ENCODE measurements around the gene SNCG. TPM values are rescaled to one million over a fixed set of nuclear protein-coding genes. Genes with fewer than 3 reads are reported as not detected.

Gene SNCG
- total and polyA plus RNA-seq, 8 donors = 3.8 to 59.6 (median 7.6) TPM; not detected in 1

GRCh38 chr10:86962136-86962980 lies 4.0 kb downstream of the SNCG start:
- Histone ChIP-seq H3K27me3 (no peaks in the 10 kb centered on the region), H3K4me3 (no peak overlapping the region), H3K9me3 (no peaks in the 10 kb centered on the region), H3K27ac (no peak overlapping the region), H3K4me1 (peaks cover 19 to 49% (median 45%) of the 10 kb centered on the region in 4 donors), H3K36me3 (no peaks in the 10 kb centered on the region)
- intact Hi-C loops (cut with DNase I; ENCODE audit: low total_unique reads) = no loop called here
- TF ChIP-seq POLR2A (IDR thresholded peaks at IDR 0.05) (no peak), CTCF (IDR thresholded peaks at IDR 0.05) (no peak), EP300 (IDR thresholded peaks at IDR 0.05) (no peak), POLR2AphosphoS5 (IDR thresholded peaks at IDR 0.05) (no peak)
- DNase-seq = peak in 1 of 2 donors; percentile 21
- WGBS, 5 donors = 77 to 93% (median 92%) methylated on average over 4 to 7 of the region's 7 CpGs

DNA sequence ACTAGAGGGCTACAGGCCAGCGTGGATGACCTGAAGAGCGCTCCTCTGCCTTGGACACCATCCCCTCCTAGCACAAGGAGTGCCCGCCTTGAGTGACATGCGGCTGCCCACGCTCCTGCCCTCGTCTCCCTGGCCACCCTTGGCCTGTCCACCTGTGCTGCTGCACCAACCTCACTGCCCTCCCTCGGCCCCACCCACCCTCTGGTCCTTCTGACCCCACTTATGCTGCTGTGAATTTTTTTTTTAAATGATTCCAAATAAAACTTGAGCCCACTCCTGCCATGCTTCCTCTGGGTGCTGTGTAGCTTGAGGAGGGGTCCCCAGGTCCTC lies 4.5 kb downstream of the SNCG start:
- WGBS, 5 donors = 85 to 95% (median 90%) methylated on average over 5 to 7 of the region's 7 CpGs
- H3K4me3 ChIP-seq = no peak overlapping the region
- no peaks in the 10 kb centered on the region for H3K36me3 ChIP-seq
- intact Hi-C loops (cut with DNase I; ENCODE audit: low total_unique reads) = no loop called here
- H3K27me3 ChIP-seq = no peaks in the 10 kb centered on the region
- no peak overlapping the region for H3K27ac ChIP-seq
- no peak for TF ChIP-seq CTCF (IDR thresholded peaks at IDR 0.05)
- no peak for TF ChIP-seq EP300 (IDR thresholded peaks at IDR 0.05)
- no peak for TF ChIP-seq POLR2A (IDR thresholded peaks at IDR 0.05)
- no peak for TF ChIP-seq POLR2AphosphoS5 (IDR thresholded peaks at IDR 0.05)
- H3K9me3 ChIP-seq = no peaks in the 10 kb centered on the region
- peaks cover 25 to 53% (median 49%) of the 10 kb centered on the region in 4 donors for H3K4me1 ChIP-seq
- DNase-seq = no peak

GRCh38 chr10:86963341-86963919 lies 5.0 kb downstream of the SNCG start:
- Histone ChIP-seq H3K9me3 (no peaks in the 10 kb centered on the region), H3K27me3 (peaks cover 0 to 3% (median 0%) of the 10 kb centered on the region in 3 donors), H3K36me3 (no peaks in the 10 kb centered on the region), H3K4me3 (no peak overlapping the region), H3K27ac (no peak overlapping the region), H3K4me1 (peaks cover 26 to 53% (median 49%) of the 10 kb centered on the region in 4 donors)
- DNase-seq = peak in 1 of 2 donors; percentile 17
- TF ChIP-seq POLR2A (IDR thresholded peaks at IDR 0.05) = no peak
- TF ChIP-seq POLR2AphosphoS5 (IDR thresholded peaks at IDR 0.05) = no peak
- TF ChIP-seq CTCF (IDR thresholded peaks at IDR 0.05) = no peak
- TF ChIP-seq EP300 (IDR thresholded peaks at IDR 0.05) = no peak
- WGBS, 5 donors = 93 to 96% (median 94%) methylated on average over 10 to 12 of the region's 12 CpGs
- intact Hi-C loops (cut with DNase I; ENCODE audit: low total_unique reads) = no loop called here

GRCh38 chr10:86964061-86964846 lies 5.9 kb downstream of the SNCG start:
- Histone ChIP-seq H3K9me3 (no peaks in the 10 kb centered on the region), H3K27me3 (peaks cover 0 to 11% (median 0%) of the 10 kb centered on the region in 3 donors), H3K4me1 (peaks cover 29 to 53% (median 49%) of the 10 kb centered on the region in 4 donors), H3K36me3 (no peaks in the 10 kb centered on the region), H3K4me3 (no peak overlapping the region), H3K27ac (no peak overlapping the region)
- TF ChIP-seq EP300 (IDR thresholded peaks at IDR 0.05) (no peak), CTCF (IDR thresholded peaks at IDR 0.05) (no peak), POLR2A (IDR thresholded peaks at IDR 0.05) (no peak), POLR2AphosphoS5 (IDR thresholded peaks at IDR 0.05) (no peak)
- peak; percentile 22 to 52 for DNase-seq
- intact Hi-C loops (cut with DNase I; ENCODE audit: low total_unique reads) = no loop called here
- 77 to 87% (median 77%) methylated on average over 6 to 13 of the region's 13 CpGs for WGBS, 5 donors
